COLO668 (cell line): Measurements from ENCODE around the gene ANKHD1.
"Not testable (repeated sequence)": the region's sequence is repeated elsewhere in the genome, so short reads cannot be mapped to it uniquely, and the experiment has no call there.

Experiments
- DNase-seq: peaks from one replicate; lab custom pipeline; 2025; ENCODE audit not compliant: unreplicated experiment; lab: John Stamatoyannopoulos, UW

ANKHD1 gene

GRCh38 chr5:140558542-140558941, 156.9 kb downstream of the ANKHD1 start:
- DNase-seq, result no peak

- no peak for DNase-seq
Measured at GRCh38 chr5:140560227-140560626, 158.6 kb downstream of the ANKHD1 start.

- no peak for DNase-seq
Measured at GRCh38 chr5:140561753-140562523, 160.3 kb downstream of the ANKHD1 start.

- DNase-seq, result peak; percentile 5
Measured at GRCh38 chr5:140563596-140563995, 162.0 kb downstream of the ANKHD1 start.

- DNase-seq, result peak; percentile 92
Measured at GRCh38 chr5:140564196-140565023, 162.8 kb downstream of the ANKHD1 start, which contains the start of the genes APBB3 and SLC35A4. Gene APBB3 (minus strand): TSS chr5:140564598. CDS start chr5:140564245, 353 bp downstream. Gene SLC35A4 (plus strand): TSS chr5:140564828. CDS start chr5:140567170, 2,342 bp downstream.

- DNase-seq, result no peak
Measured at GRCh38 chr5:140565024-140565779, 163.6 kb downstream of the ANKHD1 start.

GRCh38 chr5:140565780-140566095, 164.1 kb downstream of the ANKHD1 start:
- no peak for DNase-seq

GRCh38 chr5:140566665-140567064, 165.0 kb downstream of the ANKHD1 start:
- DNase-seq, result no peak

- DNase-seq, result no peak
Measured at GRCh38 chr5:140567136-140567818, 165.6 kb downstream of the ANKHD1 start.

- no peak for DNase-seq
Measured at GRCh38 chr5:140567871-140568270, 166.2 kb downstream of the ANKHD1 start.

- no peak for DNase-seq
Measured at GRCh38 chr5:140568443-140569063, 166.9 kb downstream of the ANKHD1 start.

- DNase-seq, result no peak
Measured at GRCh38 chr5:140569197-140569596, 167.6 kb downstream of the ANKHD1 start.

GRCh38 chr5:140570058-140570457, 168.4 kb downstream of the ANKHD1 start:
- no peak for DNase-seq

- DNase-seq, result no peak
Measured at GRCh38 chr5:140570488-140570887, 168.9 kb downstream of the ANKHD1 start.

- no peak for DNase-seq
Measured at GRCh38 chr5:140571105-140571504, 169.5 kb downstream of the ANKHD1 start.

GRCh38 chr5:140573683-140574082, 172.1 kb downstream of the ANKHD1 start:
- no peak for DNase-seq

- no peak for DNase-seq
Measured at GRCh38 chr5:140574165-140574564, 172.5 kb downstream of the ANKHD1 start.

- peak; percentile 14 for DNase-seq
Measured at GRCh38 chr5:140575309-140575708, 173.7 kb downstream of the ANKHD1 start.

GRCh38 chr5:140576776-140577201, 175.2 kb downstream of the ANKHD1 start:
- DNase-seq, result no peak

GRCh38 chr5:140579188-140579747, 177.6 kb downstream of the ANKHD1 start:
- DNase-seq, result not testable (repeated sequence)
